Heart left ventricle (tissue), 16 donors: ENCODE measurements around the gene LMX1A. TPM values are rescaled to one million over a fixed set of nuclear protein-coding genes. Genes with fewer than 3 reads are reported as not detected.
A peak's percentile ranks its signal among the peaks of the same experiment; 100 is the strongest.

Experiments used
- ATAC-seq, 4 donors: fragments of 200-7000 bp; cut with Tn5 transposase; one replicate each; pipeline ENCODE4 v1.9.1; 2020 to 2022; ENCODE audit warnings: moderate library complexity in 4 of 4, mild to moderate bottlenecking in 3 of 4, moderate number of reproducible peaks in 1 of 4
- DNase-seq, 5 donors: peaks; one replicate each; pipeline ENCODE4 v3.0.0-alpha.2; 2020
- H3K27ac ChIP-seq, 12 donors: fragments of 200-600 bp; sonication (generic) in 4 of 12; one replicate each; pipeline versions ENCODE4 v1.5.0 to v1.8.0; 2016 to 2022; ENCODE audit warnings: mild to moderate bottlenecking in 2 of 12
- H3K27me3 ChIP-seq, 9 donors: fragments of 200-600 bp; sonication (generic) in 2 of 9; one replicate each; pipeline versions ENCODE4 v1.5.1 to v1.8.0; 2016 to 2022; ENCODE audit warnings: mild to moderate bottlenecking in 3 of 9
- H3K36me3 ChIP-seq, 9 donors: fragments of 200-600 bp; sonication (generic) in 2 of 9; one replicate each; pipeline versions ENCODE4 v1.5.0 to v1.8.0; 2018 to 2022; ENCODE audit warnings: mild to moderate bottlenecking in 2 of 9
- H3K4me1 ChIP-seq, 12 donors: fragments of 200-600 bp; sonication (generic) in 4 of 12; one replicate each; pipeline versions ENCODE4 v1.5.0 to v1.8.0; 2016 to 2022; ENCODE audit warnings: mild to moderate bottlenecking in 3 of 12
- H3K4me3 ChIP-seq, 12 donors: fragments of 200-600 bp; sonication (generic) in 4 of 12; one replicate each; pipeline versions ENCODE4 v1.5.0 to v1.8.0; 2017 to 2022; ENCODE audit warnings: mild to moderate bottlenecking in 9 of 12, moderate library complexity in 4 of 12
- H3K9me3 ChIP-seq, 12 donors: fragments of 200-600 bp; sonication (generic) in 4 of 12; one replicate each; pipeline versions ENCODE4 v1.5.0 to v1.8.0; 2016 to 2022; ENCODE audit warnings: mild to moderate bottlenecking in 1 of 12
- POLR2A ChIP-seq, 2 donors: fragments of 450-650 bp; IDR thresholded peaks; one replicate each; pipeline ENCODE4 v1.6.1; 2017; ENCODE audit warnings: antibody characterized with exemption in 2 of 2, mild to moderate bottlenecking in 2 of 2, moderate library complexity in 2 of 2
- WGBS, 4 donors: extraction: QIAGEN DNeasy Blood & Tissue Kit in 2 of 4; methylation state at CpG; one replicate each; pipeline versions ENCODE4 v1.1.5 to v1.1.7; 2013 to 2018; 5-methylcytosine and 5-hydroxymethylcytosine counted together
- intact Hi-C, 10 donors: fragments of 100-400 bp; cut with DNase I; formaldehyde crosslinking; loops; one replicate each; pipeline versions ENCODE4 v1.11.1 to v1.14.2; 2022
- polyA plus RNA-seq, 2 donors: library from polyadenylated mRNA; stranded (reverse); fragments of 200-250 nt; gene quantifications; one replicate each; pipeline ENCODE4 v1.2.3, GENCODE V29; 2013
- total RNA-seq, 9 donors: library from RNA; depleted of rRNA in 2 of 9; stranded (reverse); fragments of >200 nt in 2 of 9; fragmentation: NEBNext Ultra II Directional in 3 of 9; extraction: Animal tissue kit (Norgen Biotek cat#: 25700) in 3 of 9; gene quantifications; one replicate each; pipeline versions ENCODE4 v1.1.0 to v1.2.4, GENCODE V29; 2016 to 2023
- TF ChIP-seq, protein P1 (sequence below), 12 donors: fragments of 200-600 bp; sonication (generic) in 4 of 12; IDR thresholded peaks; one replicate each; pipeline versions ENCODE4 v1.5.0 to v1.8.0; 2018 to 2022; ENCODE audit warnings: antibody characterized with exemption in 12 of 12, mild to moderate bottlenecking in 5 of 12
- donor health status: ischemic (EF 13 %, LVEDD 7.1; RV severe dilation, severe dysfunction).
- donor health status: healthy with polysubstance abuse.
- donor health status: DM: no; HTN: yes; CAD: no.
- donor health status: DM: no; HTN: no; CAD: no.
- donor health status: ischemic (EF 25% LVEDD 6.9; RV normal size, moderate dysfunction).
- donor health status: ischemic (EF 25% LVEDD 5.7; RV mildly dilated, moderate dysfunction).
- donor health status: healthy.
- donor health status: DM: yes; HTN: yes; CAD: no.
- donor health status: ischemic (EF 35%, LVEDD 5.7; RV mildly dilated, moderate dysfunction).
- donor health status: nonischemic (EF 11% LVEDD 7.7; RV severe dilation, severe dysfunction).
- donor health status: DM: yes; HTN: yes; CAD: no.
- donor health status: PGD.
- donor health status: ischemic (EF 29% LVEDD 5.4; RV normal size, mild dysfunction).
- donor health status: nonischemic (EF 23%, LVEDD 6.1; RV moderate dilation, normal function).

The LMX1A gene
- total and polyA plus RNA-seq, 11 donors: 0.03 to 0.37 (median 0.14) TPM; not detected in 5

DNA sequence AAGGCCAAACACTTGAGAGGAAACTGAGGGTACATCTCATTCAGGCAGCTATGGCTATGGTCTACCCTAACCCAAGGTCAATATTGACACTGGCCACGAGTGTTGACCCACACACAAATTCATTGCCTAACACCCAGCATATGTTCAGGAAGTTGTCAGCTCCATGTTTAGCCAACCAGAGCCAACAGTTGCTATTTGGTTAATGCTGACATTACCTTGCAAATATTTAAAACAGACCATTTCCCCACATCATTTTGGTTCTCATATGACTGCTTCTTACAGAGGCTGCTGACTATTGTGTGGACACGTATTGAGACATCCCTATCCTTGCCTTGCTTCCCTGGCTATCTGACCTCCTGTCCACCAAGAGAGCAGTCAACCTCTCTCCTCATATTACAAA is 97.3 kb downstream of the LMX1A start:
- no peak overlapping the region for H3K27ac ChIP-seq
- no peaks in the 10 kb centered on the region for H3K36me3 ChIP-seq
- no peak for DNase-seq
- 46 to 59% (median 56%) methylated on average over 2 of the region's 2 CpGs for WGBS, 4 donors
- H3K4me3 ChIP-seq: no peak overlapping the region
- intact Hi-C loops: loop anchor here in 4 of 10 donors (5.0 to 10.0 kb wide), 2 partner anchors 106 to 108 kb away; no protein-coding TSS in a partner anchor
- TF ChIP-seq, protein P1, sequence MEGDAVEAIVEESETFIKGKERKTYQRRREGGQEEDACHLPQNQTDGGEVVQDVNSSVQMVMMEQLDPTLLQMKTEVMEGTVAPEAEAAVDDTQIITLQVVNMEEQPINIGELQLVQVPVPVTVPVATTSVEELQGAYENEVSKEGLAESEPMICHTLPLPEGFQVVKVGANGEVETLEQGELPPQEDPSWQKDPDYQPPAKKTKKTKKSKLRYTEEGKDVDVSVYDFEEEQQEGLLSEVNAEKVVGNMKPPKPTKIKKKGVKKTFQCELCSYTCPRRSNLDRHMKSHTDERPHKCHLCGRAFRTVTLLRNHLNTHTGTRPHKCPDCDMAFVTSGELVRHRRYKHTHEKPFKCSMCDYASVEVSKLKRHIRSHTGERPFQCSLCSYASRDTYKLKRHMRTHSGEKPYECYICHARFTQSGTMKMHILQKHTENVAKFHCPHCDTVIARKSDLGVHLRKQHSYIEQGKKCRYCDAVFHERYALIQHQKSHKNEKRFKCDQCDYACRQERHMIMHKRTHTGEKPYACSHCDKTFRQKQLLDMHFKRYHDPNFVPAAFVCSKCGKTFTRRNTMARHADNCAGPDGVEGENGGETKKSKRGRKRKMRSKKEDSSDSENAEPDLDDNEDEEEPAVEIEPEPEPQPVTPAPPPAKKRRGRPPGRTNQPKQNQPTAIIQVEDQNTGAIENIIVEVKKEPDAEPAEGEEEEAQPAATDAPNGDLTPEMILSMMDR (IDR thresholded peaks at IDR 0.05): no peak
- no peak for TF ChIP-seq POLR2A (IDR thresholded peaks at IDR 0.05)
- ATAC-seq: peak in 1 of 4 donors; percentile 70
- H3K4me1 ChIP-seq: peaks cover 0 to 4% (median 0%) of the 10 kb centered on the region in 12 donors
- H3K9me3 ChIP-seq: peaks cover 0 to 4% (median 0%) of the 10 kb centered on the region in 12 donors
- H3K27me3 ChIP-seq: peaks cover 0 to 21% (median 0%) of the 10 kb centered on the region in 9 donors

DNA sequence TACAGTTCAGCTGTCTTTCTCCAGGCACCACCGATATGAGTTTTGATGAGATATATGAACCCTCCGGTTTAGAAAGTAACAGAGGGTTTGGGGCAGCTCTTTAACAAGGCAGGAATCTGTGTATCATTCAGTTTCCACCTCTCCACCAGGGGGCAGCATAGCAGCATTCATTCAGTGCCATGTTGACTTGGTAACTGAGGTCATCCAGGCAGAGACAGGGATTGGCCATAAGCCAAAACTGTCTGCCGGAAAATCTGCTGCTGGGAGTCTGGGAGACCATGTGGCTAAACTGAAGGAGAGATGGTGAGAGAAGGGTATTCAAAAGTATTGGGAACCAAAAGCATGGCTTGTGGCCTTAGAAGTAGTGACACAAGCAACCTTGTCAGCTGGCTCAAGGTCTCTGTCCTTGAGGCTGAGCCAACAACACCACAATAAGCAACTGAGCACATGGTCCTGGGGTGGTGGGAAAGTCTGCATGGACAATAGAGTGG is 98.5 kb downstream of the LMX1A start:
- Histone ChIP-seq H3K27ac (no peak overlapping the region), H3K36me3 (no peaks in the 10 kb centered on the region), H3K27me3 (peaks cover 0 to 25% (median 0%) of the 10 kb centered on the region in 9 donors), H3K9me3 (peaks cover 0 to 4% (median 0%) of the 10 kb centered on the region in 12 donors), H3K4me1 (peaks cover 0 to 4% (median 0%) of the 10 kb centered on the region in 12 donors), H3K4me3 (no peak overlapping the region)
- ATAC-seq: peak; percentile 21 to 61 (median 52)
- intact Hi-C loops: loop anchor here in 4 of 10 donors (5.0 to 10.0 kb wide), 2 partner anchors 107 to 109 kb away; no protein-coding TSS in a partner anchor
- 28 to 46% (median 37%) methylated on average over 3 of the region's 3 CpGs for WGBS, 4 donors
- DNase-seq: peak in 4 of 5 donors; percentile 56 to 74 (median 64)
- TF ChIP-seq POLR2A (IDR thresholded peaks at IDR 0.05): no peak
- TF ChIP-seq, protein P1 (IDR thresholded peaks at IDR 0.05): peak; percentile 44 to 69 (median 60)

DNA sequence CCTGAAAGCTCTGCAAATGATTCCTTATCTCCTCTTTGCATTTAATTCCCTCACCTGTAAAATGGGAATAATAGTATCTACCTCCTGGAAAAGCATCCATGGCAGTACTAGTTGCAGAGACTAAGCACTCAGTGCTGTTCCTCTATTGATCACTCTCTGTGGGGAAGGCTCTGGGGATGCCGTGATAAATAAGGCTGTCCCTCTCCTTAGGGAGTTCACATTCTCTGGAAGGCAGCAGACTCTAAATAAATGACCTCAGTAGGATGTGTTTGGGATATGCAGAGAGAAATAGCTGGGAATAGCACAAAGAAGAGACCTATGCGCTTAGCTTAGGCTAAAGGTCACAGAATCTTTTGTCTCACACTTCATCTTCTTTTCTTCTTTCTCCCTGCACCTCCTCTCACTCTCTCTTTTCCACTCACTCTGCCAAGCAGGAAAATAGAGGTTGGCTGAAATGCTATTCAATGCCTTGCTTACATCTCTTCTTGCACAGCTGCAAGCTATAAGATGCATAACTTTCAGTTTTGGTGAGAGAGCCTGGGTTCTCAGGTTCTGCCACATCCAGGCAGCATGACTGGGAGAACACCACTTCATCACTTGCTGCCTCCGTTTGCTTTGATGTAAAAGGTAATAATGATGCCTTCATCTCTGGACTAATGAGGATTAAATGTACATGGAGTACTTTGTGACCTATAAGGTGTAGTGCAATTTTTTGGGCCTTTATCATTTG is 101.5 kb downstream of the LMX1A start:
- Histone ChIP-seq H3K27me3 (peaks cover 0 to 25% (median 0%) of the 10 kb centered on the region in 9 donors), H3K27ac (no peak overlapping the region), H3K4me1 (peaks cover 0 to 4% (median 0%) of the 10 kb centered on the region in 12 donors), H3K36me3 (no peaks in the 10 kb centered on the region), H3K9me3 (no peaks in the 10 kb centered on the region), H3K4me3 (no peak overlapping the region)
- no peak for ATAC-seq
- 47 to 55% (median 50%) methylated on average over 3 of the region's 3 CpGs for WGBS, 4 donors
- intact Hi-C loops: loop anchor here in 4 of 10 donors (5.0 to 10.0 kb wide), 2 partner anchors 110 to 112 kb away; no protein-coding TSS in a partner anchor
- TF ChIP-seq, protein P1 (IDR thresholded peaks at IDR 0.05): no peak
- no peak for TF ChIP-seq POLR2A (IDR thresholded peaks at IDR 0.05)
- DNase-seq: no peak

DNA sequence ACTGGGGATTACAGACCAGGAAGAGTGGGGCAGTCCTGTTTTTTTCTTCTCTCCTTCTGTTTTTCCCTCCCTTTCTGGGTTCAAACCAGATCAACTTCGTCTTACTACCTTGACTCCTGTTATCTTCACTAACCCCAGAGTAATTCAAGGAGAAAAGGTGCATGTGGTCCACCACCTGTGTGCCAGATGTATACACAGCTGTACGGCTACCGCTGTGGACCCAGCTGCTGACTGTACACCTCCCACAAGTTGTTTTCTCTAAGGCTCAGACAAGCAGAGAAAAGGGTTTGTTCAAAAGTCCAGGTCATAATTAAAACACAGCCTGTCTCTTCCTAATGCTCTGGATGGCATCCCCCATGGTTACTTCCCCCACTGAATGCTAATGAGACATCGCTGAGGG is 102.1 kb downstream of the LMX1A start:
- no peaks in the 10 kb centered on the region for H3K36me3 ChIP-seq
- no peaks in the 10 kb centered on the region for H3K9me3 ChIP-seq
- intact Hi-C loops: loop anchor here in 1 of 10 donors (10.0 kb wide), 1 partner anchor 110 kb away; no protein-coding TSS in a partner anchor
- DNase-seq (no peak), ATAC-seq (peak in 1 of 4 donors; percentile 37)
- TF ChIP-seq POLR2A (IDR thresholded peaks at IDR 0.05): no peak
- TF ChIP-seq, protein P1 (IDR thresholded peaks at IDR 0.05): no peak
- H3K27ac ChIP-seq: no peak overlapping the region
- WGBS, 4 donors: 60 to 77% (median 71%) methylated on average over 4 of the region's 4 CpGs
- H3K4me3 ChIP-seq: no peak overlapping the region
- H3K27me3 ChIP-seq: peaks cover 0 to 25% (median 0%) of the 10 kb centered on the region in 9 donors
- peaks cover 0 to 4% (median 0%) of the 10 kb centered on the region in 12 donors for H3K4me1 ChIP-seq
